Measurements from ENCODE around the gene KRTAP4-7. TPM values are rescaled to one million over a fixed set of nuclear protein-coding genes. Genes with fewer than 3 reads are reported as not detected.
A peak's percentile ranks its signal among the peaks of the same experiment; 100 is the strongest.
"Not testable (repeated sequence)": the region's sequence is repeated elsewhere in the genome, so short reads cannot be mapped to it uniquely, and the experiment has no call there.

Gene KRTAP4-7
- total and polyA plus RNA-seq, 2 experiments from 2014 or later, result not detected

DNA sequence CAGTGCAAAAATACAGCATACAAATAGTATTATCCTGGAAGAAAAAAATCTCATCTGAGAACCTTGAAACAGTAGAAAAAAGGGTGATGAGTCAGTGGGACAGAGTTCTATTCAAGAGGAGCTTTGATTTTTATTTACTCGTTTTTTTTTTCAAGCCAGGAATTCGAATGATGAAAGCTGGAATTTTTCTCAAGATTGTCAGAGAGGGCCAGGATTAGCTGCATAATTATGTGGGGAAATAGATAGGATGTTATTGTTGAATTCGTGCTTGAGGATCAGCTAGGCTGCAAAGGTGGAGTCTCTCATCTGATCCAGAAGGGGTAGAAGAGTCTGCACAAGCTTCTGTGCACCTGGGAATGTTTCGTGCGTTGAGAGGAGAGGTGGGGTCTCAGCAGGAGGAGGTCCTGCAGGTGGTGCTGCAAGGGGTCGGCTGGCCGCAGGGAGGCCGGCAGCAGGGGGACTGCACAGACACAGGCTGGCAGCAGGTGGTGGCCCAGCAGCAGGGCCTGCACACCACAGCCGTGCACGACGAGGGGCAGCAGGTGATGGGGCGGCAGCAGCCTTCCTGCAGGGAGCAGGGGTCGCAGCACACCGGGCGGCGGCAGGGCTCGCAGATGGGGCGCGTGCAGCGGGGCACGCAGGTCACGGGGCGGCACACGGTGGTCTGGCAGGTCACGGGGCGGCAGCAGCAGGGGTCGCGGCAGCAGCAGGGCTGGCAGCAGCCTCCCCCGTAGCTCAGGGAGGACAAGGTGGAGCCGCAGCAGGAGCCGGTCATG, 24.5 kb upstream of the KRTAP4-7 start:
- TF ChIP-seq, protein P1, sequence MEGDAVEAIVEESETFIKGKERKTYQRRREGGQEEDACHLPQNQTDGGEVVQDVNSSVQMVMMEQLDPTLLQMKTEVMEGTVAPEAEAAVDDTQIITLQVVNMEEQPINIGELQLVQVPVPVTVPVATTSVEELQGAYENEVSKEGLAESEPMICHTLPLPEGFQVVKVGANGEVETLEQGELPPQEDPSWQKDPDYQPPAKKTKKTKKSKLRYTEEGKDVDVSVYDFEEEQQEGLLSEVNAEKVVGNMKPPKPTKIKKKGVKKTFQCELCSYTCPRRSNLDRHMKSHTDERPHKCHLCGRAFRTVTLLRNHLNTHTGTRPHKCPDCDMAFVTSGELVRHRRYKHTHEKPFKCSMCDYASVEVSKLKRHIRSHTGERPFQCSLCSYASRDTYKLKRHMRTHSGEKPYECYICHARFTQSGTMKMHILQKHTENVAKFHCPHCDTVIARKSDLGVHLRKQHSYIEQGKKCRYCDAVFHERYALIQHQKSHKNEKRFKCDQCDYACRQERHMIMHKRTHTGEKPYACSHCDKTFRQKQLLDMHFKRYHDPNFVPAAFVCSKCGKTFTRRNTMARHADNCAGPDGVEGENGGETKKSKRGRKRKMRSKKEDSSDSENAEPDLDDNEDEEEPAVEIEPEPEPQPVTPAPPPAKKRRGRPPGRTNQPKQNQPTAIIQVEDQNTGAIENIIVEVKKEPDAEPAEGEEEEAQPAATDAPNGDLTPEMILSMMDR (conservative IDR thresholded peaks at IDR 0.05; ENCODE audit: low read depth in 2 of 2), result 0 out of 4 replicates have a peak, but pooled peaks of 1 of the 2 experiments have one; percentile 4
- DNase-seq (ENCODE audit: low spot score), result peak; percentile 12
- not testable (repeated sequence) for H3K79me2 ChIP-seq (replicated peaks; ENCODE audit: insufficient read depth); H3K4me2 ChIP-seq; H3K36me3 ChIP-seq (ENCODE audit: insufficient read depth); H3K27ac Mint-ChIP-seq; H3F3A ChIP-seq (replicated peaks; ENCODE audit: low read depth); H3K27me3 ChIP-seq (ENCODE audit: insufficient read depth); H3K27ac ChIP-seq (ENCODE audit: low read depth); H3K9me3 Mint-ChIP-seq; H3K4me1 Mint-ChIP-seq; H3K9me2 ChIP-seq (ENCODE audit: insufficient read depth); H3K4me3 ChIP-seq; H3K4me1 ChIP-seq (ENCODE audit: insufficient read depth); H3K4me3 Mint-ChIP-seq; H3K27me3 Mint-ChIP-seq (ENCODE audit: insufficient read depth, low read depth, poor library complexity); H4K20me1 ChIP-seq (replicated peaks; ENCODE audit: insufficient read depth); H3K36me3 Mint-ChIP-seq (ENCODE audit: low read depth)
- 0 out of 2 replicates have a peak overlapping the region, but pooled peaks have one; percentile 69 for H2AFZ ChIP-seq
- ATAC-seq, result peak; percentile 69

DNA sequence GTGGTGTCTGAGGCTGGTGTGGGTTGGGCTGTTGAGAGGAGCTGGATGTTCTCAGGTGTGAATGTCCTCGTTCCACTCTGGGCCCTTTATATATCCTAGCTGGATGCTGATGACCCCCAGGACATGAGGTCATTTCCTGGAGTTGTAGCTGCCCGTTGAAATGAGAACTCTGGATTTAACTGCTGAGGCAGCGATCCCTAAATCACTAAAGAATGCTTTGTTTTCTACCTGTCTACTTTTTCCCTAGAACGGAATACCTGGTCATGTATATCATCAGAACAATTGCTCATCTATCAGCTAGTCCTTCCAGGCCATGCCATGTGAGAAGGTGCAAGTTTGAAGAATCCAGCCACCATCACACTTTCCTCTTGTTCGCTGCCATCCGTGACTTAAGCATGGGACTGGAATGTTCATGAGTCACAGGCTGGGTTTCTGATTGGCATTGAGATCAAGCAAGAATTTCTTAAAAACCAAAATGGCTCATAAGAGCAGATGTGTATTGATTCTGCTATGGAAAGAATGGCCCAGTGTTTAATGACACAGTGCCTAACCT, 23.8 kb upstream of the KRTAP4-7 start, which contains the start of gene KRTAP2-3:
Gene KRTAP2-3 (minus strand): TSS at position 63 of the 553 bp plus-strand sequence. CDS start 64 bp downstream, outside the sequence.
- TF ChIP-seq, protein P2, sequence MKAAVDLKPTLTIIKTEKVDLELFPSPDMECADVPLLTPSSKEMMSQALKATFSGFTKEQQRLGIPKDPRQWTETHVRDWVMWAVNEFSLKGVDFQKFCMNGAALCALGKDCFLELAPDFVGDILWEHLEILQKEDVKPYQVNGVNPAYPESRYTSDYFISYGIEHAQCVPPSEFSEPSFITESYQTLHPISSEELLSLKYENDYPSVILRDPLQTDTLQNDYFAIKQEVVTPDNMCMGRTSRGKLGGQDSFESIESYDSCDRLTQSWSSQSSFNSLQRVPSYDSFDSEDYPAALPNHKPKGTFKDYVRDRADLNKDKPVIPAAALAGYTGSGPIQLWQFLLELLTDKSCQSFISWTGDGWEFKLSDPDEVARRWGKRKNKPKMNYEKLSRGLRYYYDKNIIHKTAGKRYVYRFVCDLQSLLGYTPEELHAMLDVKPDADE (IDR thresholded peaks at IDR 0.05), result no peak
- TF ChIP-seq POLR2AphosphoS5 (IDR thresholded peaks at IDR 0.05; ENCODE audit: low read depth), result no peak
- TF ChIP-seq JUNB (IDR thresholded peaks at IDR 0.05; ENCODE audit: unreplicated experiment), result no peak
- no peak for TF ChIP-seq EZH2 (IDR thresholded peaks at IDR 0.05; ENCODE audit: low read depth, unreplicated experiment)
- TF ChIP-seq ZNF114 (CRISPR knock-in tag; IDR thresholded peaks at IDR 0.05), result no peak
- TF ChIP-seq ZNF331 (CRISPR knock-in tag; IDR thresholded peaks at IDR 0.05; ENCODE audit: low read depth), result no peak
- TF ChIP-seq CREB1 (CRISPR knock-in tag; IDR thresholded peaks at IDR 0.05; ENCODE audit: low read depth), result no peak
- no peak for TF ChIP-seq EZH2phosphoT487 (IDR thresholded peaks at IDR 0.05; ENCODE audit: unreplicated experiment)
- TF ChIP-seq NANOG (IDR thresholded peaks at IDR 0.05; ENCODE audit: borderline replicate concordance), result no peak
- TF ChIP-seq, protein P3, sequence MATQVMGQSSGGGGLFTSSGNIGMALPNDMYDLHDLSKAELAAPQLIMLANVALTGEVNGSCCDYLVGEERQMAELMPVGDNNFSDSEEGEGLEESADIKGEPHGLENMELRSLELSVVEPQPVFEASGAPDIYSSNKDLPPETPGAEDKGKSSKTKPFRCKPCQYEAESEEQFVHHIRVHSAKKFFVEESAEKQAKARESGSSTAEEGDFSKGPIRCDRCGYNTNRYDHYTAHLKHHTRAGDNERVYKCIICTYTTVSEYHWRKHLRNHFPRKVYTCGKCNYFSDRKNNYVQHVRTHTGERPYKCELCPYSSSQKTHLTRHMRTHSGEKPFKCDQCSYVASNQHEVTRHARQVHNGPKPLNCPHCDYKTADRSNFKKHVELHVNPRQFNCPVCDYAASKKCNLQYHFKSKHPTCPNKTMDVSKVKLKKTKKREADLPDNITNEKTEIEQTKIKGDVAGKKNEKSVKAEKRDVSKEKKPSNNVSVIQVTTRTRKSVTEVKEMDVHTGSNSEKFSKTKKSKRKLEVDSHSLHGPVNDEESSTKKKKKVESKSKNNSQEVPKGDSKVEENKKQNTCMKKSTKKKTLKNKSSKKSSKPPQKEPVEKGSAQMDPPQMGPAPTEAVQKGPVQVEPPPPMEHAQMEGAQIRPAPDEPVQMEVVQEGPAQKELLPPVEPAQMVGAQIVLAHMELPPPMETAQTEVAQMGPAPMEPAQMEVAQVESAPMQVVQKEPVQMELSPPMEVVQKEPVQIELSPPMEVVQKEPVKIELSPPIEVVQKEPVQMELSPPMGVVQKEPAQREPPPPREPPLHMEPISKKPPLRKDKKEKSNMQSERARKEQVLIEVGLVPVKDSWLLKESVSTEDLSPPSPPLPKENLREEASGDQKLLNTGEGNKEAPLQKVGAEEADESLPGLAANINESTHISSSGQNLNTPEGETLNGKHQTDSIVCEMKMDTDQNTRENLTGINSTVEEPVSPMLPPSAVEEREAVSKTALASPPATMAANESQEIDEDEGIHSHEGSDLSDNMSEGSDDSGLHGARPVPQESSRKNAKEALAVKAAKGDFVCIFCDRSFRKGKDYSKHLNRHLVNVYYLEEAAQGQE (IDR thresholded peaks at IDR 0.05; ENCODE audit: unreplicated experiment), result no peak
- TF ChIP-seq, protein P1 (conservative IDR thresholded peaks at IDR 0.05; ENCODE audit: low read depth in 2 of 2), result no peak
- H2AFZ ChIP-seq, result 0 out of 2 replicates have a peak within 1 kb of the TSS, but pooled peaks have one; percentile 69
- no peaks in the 10 kb centered on the region for H3K36me3 ChIP-seq (ENCODE audit: insufficient read depth)
- H3K27me3 ChIP-seq (ENCODE audit: insufficient read depth), result no peaks in the 10 kb centered on the region
- no peaks in the 10 kb centered on the region for H3K79me2 ChIP-seq (replicated peaks; ENCODE audit: insufficient read depth)
- ATAC-seq (no peak; the same call in 1 of the 3 replicates), DNase-seq (ENCODE audit: low spot score) (no peak)
- no peaks in the 10 kb centered on the region for H3K9me2 ChIP-seq (ENCODE audit: insufficient read depth)
- Mint-ChIP-seq H3K9me3 (peaks cover 3% of the 10 kb centered on the region; the same call in 1 of the 3 replicates), H3K4me1 (peaks cover 4% of the 10 kb centered on the region), H3K36me3 (ENCODE audit: low read depth) (no peaks in the 10 kb centered on the region), H3K27me3 (ENCODE audit: insufficient read depth, low read depth, poor library complexity) (no peaks in the 10 kb centered on the region), H3K27ac (no peak within 1 kb of the TSS; the same call in 1 of the 2 replicates), H3K4me3 (no peak within 1 kb of the TSS)
- H3K4me2 ChIP-seq, result no peak within 1 kb of the TSS
- no peak within 1 kb of the TSS for H3K4me3 ChIP-seq
- H4K20me1 ChIP-seq (replicated peaks; ENCODE audit: insufficient read depth), result no peaks in the 10 kb centered on the region
- 0 out of 2 replicates have a peak, but pooled peaks cover 6% of the 10 kb centered on the region for H3K4me1 ChIP-seq (ENCODE audit: insufficient read depth)
- no peak within 1 kb of the TSS for H3K27ac ChIP-seq (ENCODE audit: low read depth)
- H3F3A ChIP-seq (replicated peaks; ENCODE audit: low read depth), result no peaks in the 10 kb centered on the region

Data from GM23338 (cell line).